IPS-NIHi7 (cell line): Measurements from ENCODE around the gene ACE.
A peak's percentile ranks its signal among the peaks of the same experiment; 100 is the strongest.

Source experiments
- DNase-seq: peaks from one replicate; pipeline ENCODE4 v3.0.0; 2012; ENCODE audit warnings: mixed read lengths; ENCODE audit errors: extremely low spot score

The ACE gene

GRCh38 chr17:63476854-63477479 is at the start of gene ACE:
ACE (plus strand) TSS chr17:63477061; CDS start chr17:63477095, 34 bp downstream.
- DNase-seq: peak; percentile 84

DNA sequence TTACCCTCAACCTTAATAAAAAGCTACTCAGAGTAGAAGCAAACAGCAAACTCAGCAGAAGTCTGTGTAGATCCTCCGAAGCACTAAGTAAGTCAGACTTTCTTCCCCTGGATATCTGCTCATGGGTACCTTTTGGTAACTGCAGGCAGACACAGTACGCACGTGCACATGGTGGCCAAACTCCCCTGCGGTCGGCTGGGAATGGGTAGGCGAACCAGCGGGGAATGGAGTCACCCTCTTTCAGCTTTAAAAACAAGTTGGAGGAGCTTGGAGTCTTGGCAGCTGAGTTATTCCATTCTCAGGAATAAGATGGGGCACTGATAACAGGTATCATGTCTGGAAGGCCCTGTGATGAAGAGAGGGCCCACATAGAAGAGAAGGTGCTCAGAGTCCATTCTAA is 47.1 kb upstream of the ACE start:
- DNase-seq: no peak

- no peak for DNase-seq
These were observed 46.6 kb upstream of the ACE start for GRCh38 chr17:63430223-63430622.

DNA sequence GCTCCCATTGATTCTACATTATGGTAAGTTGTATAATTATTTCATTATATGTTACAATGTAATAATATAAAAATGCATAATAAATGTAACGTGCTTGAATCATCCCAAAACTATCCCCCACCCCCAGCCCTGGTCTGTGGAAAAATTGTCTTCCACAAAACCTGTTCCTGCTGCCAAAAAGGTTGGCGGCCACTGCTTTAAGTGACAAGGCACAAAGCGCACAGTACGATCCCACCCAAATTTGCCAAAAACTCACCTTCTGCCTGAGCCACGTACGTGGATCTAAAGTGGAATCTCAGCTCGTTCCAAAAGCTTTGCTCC is 45.3 kb upstream of the ACE start:
- DNase-seq: no peak

DNA sequence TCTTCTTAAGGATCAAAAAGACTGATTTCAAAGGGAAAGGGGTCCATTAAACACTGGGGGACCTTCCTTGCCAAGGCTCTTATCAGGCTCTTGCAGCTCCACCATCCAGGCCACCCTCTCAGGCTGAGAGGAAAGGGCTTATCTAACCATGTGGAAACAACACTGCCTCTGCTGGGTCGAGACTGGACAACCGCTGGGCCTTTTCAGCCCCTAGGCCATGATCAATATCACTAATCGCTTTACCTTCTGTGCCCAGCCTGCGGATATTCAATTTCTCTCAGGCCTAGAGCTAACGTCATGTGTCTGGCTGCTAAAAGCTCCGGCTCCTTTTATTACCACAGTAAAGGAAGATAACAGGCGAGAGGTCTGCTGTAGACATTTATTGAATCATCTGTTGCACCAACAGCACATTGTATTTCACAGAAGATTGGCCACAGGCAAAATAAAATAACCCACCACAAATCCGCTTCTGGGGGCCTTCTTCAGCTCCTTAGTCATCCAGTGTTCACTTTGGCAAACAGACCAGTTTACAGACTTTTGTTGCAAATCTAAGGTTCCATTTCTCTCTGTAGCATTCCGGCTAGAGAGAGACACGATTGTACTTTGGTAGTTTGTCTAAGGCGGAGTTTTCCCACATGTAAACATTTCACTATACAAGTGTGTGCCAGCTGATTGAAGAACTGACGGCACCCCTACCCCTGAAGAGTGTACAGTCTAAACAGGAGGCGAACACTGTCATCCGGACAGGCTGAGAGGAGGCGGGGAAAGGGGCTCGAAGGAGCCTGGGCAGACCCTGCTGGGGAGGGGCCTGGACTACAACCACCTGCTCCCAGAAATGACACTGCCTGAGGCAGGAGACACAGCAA is 44.7 kb upstream of the ACE start:
- no peak for DNase-seq

GRCh38 chr17:63433746-63434591 is 42.9 kb upstream of the ACE start:
- no peak for DNase-seq

GRCh38 chr17:63434951-63435571 is 41.8 kb upstream of the ACE start:
- DNase-seq: no peak

- DNase-seq: peak; percentile 66
These were observed 41.0 kb upstream of the ACE start for GRCh38 chr17:63435681-63436522.

DNA sequence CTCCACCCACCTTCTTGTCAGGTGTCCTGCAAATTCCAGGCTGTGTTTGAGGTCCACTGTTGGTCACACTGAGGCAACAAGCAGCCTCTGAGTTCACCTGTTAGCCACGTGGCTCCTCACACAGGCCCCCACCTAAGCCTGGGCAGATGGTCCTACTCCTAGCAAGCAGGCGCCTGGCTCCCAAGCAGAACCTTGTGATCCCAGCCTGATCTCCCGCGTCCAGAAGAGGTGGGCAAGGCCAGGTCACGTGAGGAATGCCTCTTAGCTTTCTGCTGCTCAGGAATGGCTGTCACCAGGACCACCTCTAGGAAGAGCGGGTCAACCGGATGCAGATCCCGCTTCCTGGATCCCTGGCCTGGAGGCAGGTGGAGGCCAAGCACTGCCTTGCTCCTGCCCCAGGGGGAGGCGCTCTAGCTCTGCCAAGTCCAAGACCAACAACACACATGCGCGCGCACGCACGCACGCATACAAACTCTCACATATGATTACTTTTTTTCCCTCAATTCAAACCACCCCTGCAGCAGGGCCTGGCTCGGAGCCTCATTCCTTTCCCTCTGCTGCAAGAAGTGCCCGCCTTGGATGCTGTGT is 40.2 kb upstream of the ACE start:
- no peak for DNase-seq

DNA sequence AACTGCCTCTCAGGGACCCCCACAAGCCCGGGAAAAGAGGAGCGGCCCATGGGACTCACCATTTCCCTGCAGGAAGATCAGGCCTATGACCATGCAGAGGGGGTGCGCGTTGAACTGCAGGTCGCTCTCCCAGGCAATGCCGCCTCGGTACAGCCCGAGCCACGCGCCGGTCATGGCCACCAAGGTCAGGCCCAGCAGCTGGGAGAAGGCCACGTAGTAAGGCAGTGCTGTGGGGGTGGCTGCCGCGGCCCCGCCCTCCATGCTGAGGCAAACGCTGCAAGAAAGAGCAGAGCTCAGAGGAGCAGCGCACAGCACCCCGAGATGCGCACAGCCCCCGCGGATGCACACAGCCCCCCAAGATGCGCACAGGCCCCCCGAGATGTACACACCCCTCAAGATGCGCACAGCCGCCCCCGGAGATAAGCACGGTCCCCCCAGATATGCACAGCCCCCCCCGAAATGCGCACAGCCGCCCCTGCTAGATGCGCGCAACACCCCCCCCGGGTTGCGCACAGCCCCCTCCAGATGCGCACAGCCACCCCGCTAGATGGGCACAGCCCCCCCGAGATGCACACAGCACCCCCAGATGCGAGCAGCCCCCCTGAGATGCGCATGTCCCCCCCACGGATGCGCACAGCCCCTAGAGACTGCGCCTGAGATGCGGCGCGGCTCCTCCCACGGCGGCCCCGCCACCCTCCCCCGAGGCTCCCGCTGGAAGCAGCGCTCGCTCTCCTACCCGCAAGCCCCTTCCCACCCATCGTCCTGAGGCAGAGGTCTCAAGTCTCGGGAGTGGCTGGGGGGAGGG is 39.4 kb upstream of the ACE start:
- DNase-seq: no peak

GRCh38 chr17:63438092-63439051 is 38.5 kb upstream of the ACE start:
- no peak for DNase-seq

DNA sequence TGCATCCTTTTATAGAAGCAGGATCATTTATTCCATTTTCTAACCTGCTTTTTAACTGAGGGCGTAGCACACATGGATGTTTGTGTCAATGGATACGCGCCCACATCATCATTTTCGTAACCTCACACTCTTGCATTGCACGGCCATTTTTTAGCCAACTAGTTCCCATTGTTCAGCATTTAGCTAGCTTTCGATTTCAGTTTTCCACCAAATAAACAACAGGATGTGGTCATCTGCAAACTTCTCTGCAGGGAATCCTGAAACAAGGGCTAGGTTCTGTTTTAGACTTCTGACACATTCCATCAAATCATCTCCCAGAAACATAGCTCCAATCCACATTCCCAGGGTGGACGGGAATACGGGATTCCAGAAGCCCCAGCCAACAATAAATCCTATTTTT is 37.2 kb upstream of the ACE start:
- DNase-seq: no peak

DNA sequence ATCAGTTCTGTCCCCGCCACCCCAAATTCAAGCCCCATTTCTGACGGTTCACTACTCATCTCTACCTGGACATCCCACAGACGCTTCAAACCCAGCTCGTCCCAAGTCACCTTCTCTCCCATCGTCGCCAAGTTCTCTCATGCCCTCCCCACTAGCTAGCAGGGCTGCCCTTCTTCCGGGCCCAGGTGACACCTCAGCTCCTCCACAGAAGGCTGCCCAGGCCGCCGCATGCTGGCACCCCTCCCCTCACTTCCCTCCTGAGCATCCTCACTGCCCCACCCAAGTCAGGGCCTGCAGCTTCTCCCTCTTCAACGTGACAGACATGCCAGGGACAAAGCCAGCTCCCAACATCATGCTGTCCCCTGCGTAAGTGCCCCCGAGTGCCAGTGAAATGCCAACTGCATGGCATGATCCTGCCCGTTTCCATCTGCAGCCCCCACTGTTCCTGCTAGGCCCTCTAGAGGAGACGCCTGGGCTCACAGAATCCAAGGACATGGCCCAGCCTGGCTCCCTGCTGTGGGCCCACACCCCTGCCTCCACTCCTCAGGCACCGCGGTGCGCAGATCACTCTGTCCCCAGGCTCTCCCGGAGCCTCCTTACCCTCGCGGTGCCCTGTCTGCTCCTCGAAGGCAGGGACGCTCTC is 36.6 kb upstream of the ACE start:
- no peak for DNase-seq

DNA sequence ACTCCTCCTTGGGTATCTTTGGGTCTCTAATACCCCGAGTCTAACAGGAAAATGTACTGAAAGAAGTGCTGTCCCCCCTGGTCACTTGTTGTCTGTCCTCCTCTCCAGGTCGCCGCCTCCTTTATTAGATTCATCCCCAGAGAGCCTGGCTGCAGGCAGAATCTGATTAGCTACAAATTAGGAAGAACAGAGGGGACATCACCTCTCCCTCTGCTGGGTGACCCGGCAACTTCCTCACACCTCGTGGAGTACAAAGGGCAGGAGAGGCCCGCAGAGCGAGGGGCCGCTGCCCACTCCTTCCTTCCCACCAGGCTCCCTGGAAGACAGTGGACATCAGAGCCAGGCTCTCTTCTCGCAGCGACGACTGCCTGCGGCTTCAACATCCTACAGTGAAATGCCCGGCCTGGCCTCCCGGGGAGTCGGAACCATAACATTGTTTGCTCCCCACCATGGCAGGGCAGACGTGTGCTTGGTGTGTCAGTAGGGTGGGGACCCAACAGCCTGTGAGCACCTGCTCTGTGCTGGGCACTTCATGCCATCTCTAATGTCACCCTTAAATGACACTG is 36.0 kb upstream of the ACE start:
- DNase-seq: no peak

- no peak for DNase-seq
These were observed 35.2 kb upstream of the ACE start for GRCh38 chr17:63441654-63442053.

DNA sequence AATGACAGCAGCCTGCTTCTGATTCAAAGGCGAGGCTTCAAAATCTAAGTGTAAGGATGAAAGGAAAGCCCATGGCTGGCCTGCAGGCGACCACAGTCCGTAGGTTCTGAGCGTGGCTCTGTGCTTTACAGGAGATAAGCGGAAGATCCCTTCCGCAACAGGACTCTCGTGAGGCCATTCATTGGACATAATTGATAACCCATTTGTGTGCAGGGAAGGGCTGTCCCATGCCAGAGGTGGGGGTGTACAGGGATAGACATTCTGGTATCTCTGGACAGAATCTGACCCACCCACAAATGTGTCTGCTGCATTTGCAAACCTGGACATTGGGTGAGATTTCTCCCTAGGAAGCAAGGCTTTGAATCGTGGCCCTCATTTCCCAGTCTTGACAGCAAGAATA is 34.8 kb upstream of the ACE start:
- no peak for DNase-seq

DNA sequence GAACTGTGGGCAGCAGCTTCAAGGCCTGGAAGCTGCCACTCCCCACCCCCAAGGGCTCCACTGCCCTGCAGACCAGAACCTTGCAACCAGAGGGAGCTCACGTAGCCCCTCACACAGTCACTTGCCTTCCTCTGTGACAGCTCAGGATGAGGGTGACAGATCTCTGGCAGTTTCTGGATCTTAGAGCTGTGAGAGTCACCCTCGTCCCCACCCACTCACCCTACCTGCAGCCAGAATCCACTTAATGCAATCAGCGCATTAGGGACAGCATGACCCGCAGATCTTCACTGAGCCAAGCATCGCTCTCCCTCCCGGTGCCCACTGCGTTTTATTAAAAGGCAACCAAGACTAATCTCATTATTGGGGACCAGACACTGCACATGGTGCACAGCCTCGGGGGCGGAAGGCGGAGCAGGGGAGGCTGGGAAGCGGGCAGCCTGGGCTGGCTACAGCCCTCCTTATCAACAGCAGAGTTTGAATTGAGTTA is 34.3 kb upstream of the ACE start:
- DNase-seq: no peak

DNA sequence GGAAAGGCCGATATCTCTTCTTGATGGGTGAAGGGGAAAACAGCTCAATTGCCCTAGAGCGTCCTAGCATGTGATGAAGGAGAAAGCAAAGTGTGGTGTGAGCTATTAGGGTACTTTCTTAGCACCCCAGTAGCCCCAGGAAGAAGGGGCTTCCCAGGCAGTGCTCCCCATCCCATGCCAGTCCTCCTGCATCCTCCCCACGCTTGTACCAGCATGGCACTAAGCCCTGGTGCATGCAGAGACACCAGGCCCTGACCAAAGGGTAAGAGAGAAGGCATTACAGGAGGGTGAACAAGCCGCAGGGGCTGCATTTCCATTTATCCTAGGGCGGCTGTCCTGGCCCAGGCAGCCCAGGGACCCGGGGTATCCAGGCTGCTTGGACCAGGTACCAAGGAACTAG is 33.8 kb upstream of the ACE start:
- DNase-seq: no peak
